HEK293 (cell line): ENCODE results near the gene SLC39A12.

Experiments
- CTCF ChIA-PET: fragments of 350-600 bp; formaldehyde crosslinking; extraction: SDS; loops from one replicate; lab custom pipeline; 2021; ENCODE audit warnings: antibody characterized with exemption; lab: Yijun Ruan, JAX
- POLR2A ChIA-PET: fragments of 300-600 bp; formaldehyde crosslinking; extraction: SDS; loops from one replicate; lab custom pipeline; 2020; ENCODE audit warnings: antibody characterized with exemption, inconsistent platforms; lab: Yijun Ruan, JAX
- H3K27ac ChIP-seq: fragments of 200-500 bp; sonication (Bioruptor generic); 2 replicates; pipeline ENCODE4 v1.5.1; 2014; ENCODE audit warnings: low read depth, low read length, control low read depth, inconsistent platforms; ENCODE audit errors: extremely low read depth
- H3K36me3 ChIP-seq, 2 experiments: fragments of 200-500 bp in 1 of 2; sonication (Bioruptor generic) in 1 of 2; 1 replicate in 1 of 2; 2 replicates in 1 of 2; pipeline ENCODE4 v1.5.1; 2014 to 2017; ENCODE audit warnings: inconsistent platforms in 2 of 2, low read length in 2 of 2; ENCODE audit not compliant: control insufficient read depth in 2 of 2, insufficient read depth in 1 of 2
- H3K4me1 ChIP-seq: fragments of 200-500 bp; sonication (Bioruptor generic); 2 replicates; pipeline ENCODE4 v1.5.1; 2014; ENCODE audit warnings: mild to moderate bottlenecking, low read length, inconsistent platforms; ENCODE audit not compliant: control insufficient read depth, insufficient read depth
- H3K4me3 ChIP-seq: 2 replicates; pipeline ENCODE4 v1.5.1; 2011; ENCODE audit warnings: low read depth, mild to moderate bottlenecking, control low read depth, low read length, moderate library complexity
- H3K9me3 ChIP-seq: fragments of 200-500 bp; sonication (Bioruptor generic); 2 replicates; pipeline ENCODE4 v1.5.1; 2014; ENCODE audit warnings: low read depth, low read length, inconsistent platforms; ENCODE audit not compliant: control insufficient read depth, insufficient read depth
- KLF10 ChIP-seq: fragments of 450-650 bp; IDR thresholded peaks from 2 replicates; pipeline ENCODE4 v1.5.1; 2018; ENCODE audit warnings: missing biosample characterization, mild to moderate bottlenecking, missing genetic modification characterization
- KLF16 ChIP-seq: fragments of 450-650 bp; formaldehyde crosslinking; IDR thresholded peaks from 2 replicates; pipeline ENCODE4 v1.5.1; 2017; ENCODE audit warnings: missing biosample characterization, missing genetic modification characterization
- MZF1 ChIP-seq: fragments of 450-650 bp; formaldehyde crosslinking; IDR thresholded peaks from 2 replicates; pipeline ENCODE4 v1.5.1; 2017; ENCODE audit warnings: missing biosample characterization, missing genetic modification characterization, borderline replicate concordance
- ZIC2 ChIP-seq: fragments of 450-650 bp; formaldehyde crosslinking; IDR thresholded peaks from 2 replicates; pipeline ENCODE4 v1.5.1; 2016; ENCODE audit warnings: missing biosample characterization, missing genetic modification characterization
- ZNF132 ChIP-seq: fragments of 450-650 bp; formaldehyde crosslinking; IDR thresholded peaks from 2 replicates; pipeline ENCODE4 v1.5.1; 2017; ENCODE audit warnings: missing biosample characterization, missing genetic modification characterization, borderline replicate concordance
- ZNF23 ChIP-seq: fragments of 450-650 bp; formaldehyde crosslinking; IDR thresholded peaks from 2 replicates; pipeline ENCODE4 v1.5.1; 2016; ENCODE audit warnings: missing biosample characterization, missing genetic modification characterization, borderline replicate concordance
- ZNF239 ChIP-seq: fragments of 450-650 bp; formaldehyde crosslinking; IDR thresholded peaks from 2 replicates; pipeline ENCODE4 v1.5.1; 2016; ENCODE audit warnings: missing biosample characterization, missing genetic modification characterization
- ZNF274 ChIP-seq, 2 experiments: fragments of 200-500 bp in 1 of 2; fragments of 450-650 bp in 1 of 2; sonication (Bioruptor generic) in 1 of 2; formaldehyde crosslinking in 1 of 2; IDR thresholded peaks; 2 replicates each; pipeline versions ENCODE4 v1.5.1 to v1.6.1; 2014 to 2016; ENCODE audit warnings: borderline replicate concordance in 1 of 2, inconsistent platforms in 1 of 2, low read length in 1 of 2, missing biosample characterization in 1 of 2, missing genetic modification characterization in 1 of 2
- ZNF350 ChIP-seq: fragments of 450-650 bp; formaldehyde crosslinking; IDR thresholded peaks from 2 replicates; pipeline ENCODE4 v1.5.0; 2017; ENCODE audit warnings: missing biosample characterization, mild to moderate bottlenecking, missing genetic modification characterization
- ZNF398 ChIP-seq: fragments of 450-650 bp; formaldehyde crosslinking; IDR thresholded peaks from 2 replicates; pipeline ENCODE4 v1.5.1; 2017; ENCODE audit warnings: missing biosample characterization, missing genetic modification characterization
- ZNF558 ChIP-seq: fragments of 450-650 bp; formaldehyde crosslinking; IDR thresholded peaks from 2 replicates; pipeline ENCODE4 v1.5.1; 2016; ENCODE audit warnings: missing biosample characterization, missing genetic modification characterization
- ZNF585B ChIP-seq: fragments of 450-650 bp; formaldehyde crosslinking; IDR thresholded peaks from 2 replicates; pipeline ENCODE4 v1.5.1; 2016; ENCODE audit warnings: missing biosample characterization, missing genetic modification characterization
- ZNF660 ChIP-seq: fragments of 450-650 bp; IDR thresholded peaks from 2 replicates; pipeline ENCODE4 v1.5.1; 2018; ENCODE audit warnings: missing biosample characterization, mild to moderate bottlenecking, missing genetic modification characterization
- ZNF792 ChIP-seq: fragments of 450-650 bp; formaldehyde crosslinking; IDR thresholded peaks from 2 replicates; pipeline ENCODE4 v1.5.1; 2016; ENCODE audit warnings: missing biosample characterization, missing genetic modification characterization
- ZXDB ChIP-seq: fragments of 450-650 bp; formaldehyde crosslinking; IDR thresholded peaks from 2 replicates; pipeline ENCODE4 v1.5.1; 2016; ENCODE audit warnings: missing biosample characterization, missing genetic modification characterization
- TF ChIP-seq, protein P1 (sequence below): fragments of 450-650 bp; formaldehyde crosslinking; IDR thresholded peaks from 2 replicates; pipeline ENCODE4 v1.5.1; 2016; ENCODE audit warnings: missing biosample characterization, missing genetic modification characterization
- TF ChIP-seq, protein P2 (sequence below): fragments of 450-650 bp; formaldehyde crosslinking; IDR thresholded peaks from 2 replicates; pipeline ENCODE4 v1.5.1; 2016; ENCODE audit warnings: missing biosample characterization, missing genetic modification characterization, low read depth
- TF ChIP-seq, protein P3 (sequence below): fragments of 450-650 bp; formaldehyde crosslinking; IDR thresholded peaks from 2 replicates; pipeline ENCODE4 v1.5.1; 2016; ENCODE audit warnings: missing biosample characterization, missing genetic modification characterization
- TF ChIP-seq, protein P4 (sequence below): fragments of 450-650 bp; formaldehyde crosslinking; IDR thresholded peaks from 2 replicates; pipeline ENCODE4 v1.5.1; 2016; ENCODE audit warnings: missing biosample characterization, missing genetic modification characterization

SLC39A12 gene

GRCh38 chr10:17915181-17915580, 36.5 kb upstream of the SLC39A12 start:
- Histone ChIP-seq H3K36me3 (no peaks in the 10 kb centered on the region), H3K9me3 (no peaks in the 10 kb centered on the region), H3K27ac (no peak overlapping the region), H3K4me3 (no peak overlapping the region), H3K4me1 (no peaks in the 10 kb centered on the region)
- ChIA-PET POLR2A (no interaction called here), CTCF (no interaction called here)
- TF ChIP-seq ZNF660 (tag by site-specific recombination) = no peak
- no peak for TF ChIP-seq ZNF274 (IDR thresholded peaks at IDR 0.05; ENCODE audit: low read length)
- TF ChIP-seq ZNF274 (tag by site-specific recombination; IDR thresholded peaks at IDR 0.05; ENCODE audit: borderline replicate concordance) = no peak
- no peak for TF ChIP-seq KLF10 (tag by site-specific recombination)
- no peak for TF ChIP-seq ZNF558 (tag by site-specific recombination)
- no peak for TF ChIP-seq ZNF23 (tag by site-specific recombination)
- TF ChIP-seq, protein P1, sequence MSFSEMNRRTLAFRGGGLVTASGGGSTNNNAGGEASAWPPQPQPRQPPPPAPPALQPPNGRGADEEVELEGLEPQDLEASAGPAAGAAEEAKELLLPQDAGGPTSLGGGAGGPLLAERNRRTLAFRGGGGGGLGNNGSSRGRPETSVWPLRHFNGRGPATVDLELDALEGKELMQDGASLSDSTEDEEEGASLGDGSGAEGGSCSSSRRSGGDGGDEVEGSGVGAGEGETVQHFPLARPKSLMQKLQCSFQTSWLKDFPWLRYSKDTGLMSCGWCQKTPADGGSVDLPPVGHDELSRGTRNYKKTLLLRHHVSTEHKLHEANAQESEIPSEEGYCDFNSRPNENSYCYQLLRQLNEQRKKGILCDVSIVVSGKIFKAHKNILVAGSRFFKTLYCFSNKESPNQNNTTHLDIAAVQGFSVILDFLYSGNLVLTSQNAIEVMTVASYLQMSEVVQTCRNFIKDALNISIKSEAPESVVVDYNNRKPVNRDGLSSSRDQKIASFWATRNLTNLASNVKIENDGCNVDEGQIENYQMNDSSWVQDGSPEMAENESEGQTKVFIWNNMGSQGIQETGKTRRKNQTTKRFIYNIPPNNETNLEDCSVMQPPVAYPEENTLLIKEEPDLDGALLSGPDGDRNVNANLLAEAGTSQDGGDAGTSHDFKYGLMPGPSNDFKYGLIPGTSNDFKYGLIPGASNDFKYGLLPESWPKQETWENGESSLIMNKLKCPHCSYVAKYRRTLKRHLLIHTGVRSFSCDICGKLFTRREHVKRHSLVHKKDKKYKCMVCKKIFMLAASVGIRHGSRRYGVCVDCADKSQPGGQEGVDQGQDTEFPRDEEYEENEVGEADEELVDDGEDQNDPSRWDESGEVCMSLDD = no peak
- TF ChIP-seq, protein P2, sequence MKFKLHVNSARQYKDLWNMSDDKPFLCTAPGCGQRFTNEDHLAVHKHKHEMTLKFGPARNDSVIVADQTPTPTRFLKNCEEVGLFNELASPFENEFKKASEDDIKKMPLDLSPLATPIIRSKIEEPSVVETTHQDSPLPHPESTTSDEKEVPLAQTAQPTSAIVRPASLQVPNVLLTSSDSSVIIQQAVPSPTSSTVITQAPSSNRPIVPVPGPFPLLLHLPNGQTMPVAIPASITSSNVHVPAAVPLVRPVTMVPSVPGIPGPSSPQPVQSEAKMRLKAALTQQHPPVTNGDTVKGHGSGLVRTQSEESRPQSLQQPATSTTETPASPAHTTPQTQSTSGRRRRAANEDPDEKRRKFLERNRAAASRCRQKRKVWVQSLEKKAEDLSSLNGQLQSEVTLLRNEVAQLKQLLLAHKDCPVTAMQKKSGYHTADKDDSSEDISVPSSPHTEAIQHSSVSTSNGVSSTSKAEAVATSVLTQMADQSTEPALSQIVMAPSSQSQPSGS (tag by site-specific recombination) = no peak
- no peak for TF ChIP-seq ZNF350
- TF ChIP-seq, protein P3, sequence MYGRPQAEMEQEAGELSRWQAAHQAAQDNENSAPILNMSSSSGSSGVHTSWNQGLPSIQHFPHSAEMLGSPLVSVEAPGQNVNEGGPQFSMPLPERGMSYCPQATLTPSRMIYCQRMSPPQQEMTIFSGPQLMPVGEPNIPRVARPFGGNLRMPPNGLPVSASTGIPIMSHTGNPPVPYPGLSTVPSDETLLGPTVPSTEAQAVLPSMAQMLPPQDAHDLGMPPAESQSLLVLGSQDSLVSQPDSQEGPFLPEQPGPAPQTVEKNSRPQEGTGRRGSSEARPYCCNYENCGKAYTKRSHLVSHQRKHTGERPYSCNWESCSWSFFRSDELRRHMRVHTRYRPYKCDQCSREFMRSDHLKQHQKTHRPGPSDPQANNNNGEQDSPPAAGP = no peak
- TF ChIP-seq ZIC2 (tag by site-specific recombination) = no peak
- no peak for TF ChIP-seq MZF1 (tag by site-specific recombination)
- TF ChIP-seq KLF16 (tag by site-specific recombination) = no peak

DNA sequence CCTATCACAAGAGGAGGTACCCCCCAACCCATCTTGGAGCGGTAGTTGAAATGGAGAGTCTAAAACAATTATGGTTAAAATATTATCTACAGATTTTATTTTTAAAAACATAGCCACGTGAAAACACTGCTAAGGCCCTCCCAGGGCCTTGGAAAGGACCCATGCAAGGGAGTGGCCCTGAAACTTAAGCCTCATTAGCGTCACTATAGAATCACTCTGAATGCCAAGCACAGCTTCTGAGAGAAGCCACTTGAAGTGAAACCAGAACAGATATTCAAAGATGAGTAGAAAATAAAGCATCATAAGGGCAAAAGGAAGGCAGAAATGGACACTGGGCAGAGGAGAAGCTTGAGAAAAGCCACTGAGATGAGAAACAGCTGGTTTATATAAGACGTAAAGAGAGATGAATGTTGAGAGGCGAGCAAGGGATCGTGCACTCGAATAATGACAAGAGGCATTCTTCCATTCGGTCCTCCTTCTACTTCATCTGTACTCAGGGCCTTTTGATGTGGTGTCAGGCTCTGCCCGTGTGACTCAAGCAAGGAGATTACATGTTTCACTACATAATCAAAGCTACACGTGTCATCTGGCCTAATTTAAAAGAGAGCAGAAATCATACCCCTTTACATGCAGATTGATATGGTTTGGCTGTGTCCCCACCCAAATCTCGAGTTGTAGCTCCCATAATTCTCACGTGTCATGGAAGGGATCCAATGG, 33.4 kb upstream of the SLC39A12 start:
- no peaks in the 10 kb centered on the region for H3K36me3 ChIP-seq
- H3K4me1 ChIP-seq = no peaks in the 10 kb centered on the region
- ChIA-PET POLR2A (no interaction called here), CTCF (no interaction called here)
- no peak overlapping the region for H3K4me3 ChIP-seq
- no peak for TF ChIP-seq ZNF398
- no peak for TF ChIP-seq ZNF239 (tag by site-specific recombination)
- no peak for TF ChIP-seq ZNF132 (tag by site-specific recombination)
- TF ChIP-seq ZNF585B (tag by site-specific recombination) = no peak
- no peak for TF ChIP-seq ZXDB (tag by site-specific recombination)
- TF ChIP-seq ZNF792 = no peak
- TF ChIP-seq, protein P2 (tag by site-specific recombination) = no peak
- TF ChIP-seq, protein P4, sequence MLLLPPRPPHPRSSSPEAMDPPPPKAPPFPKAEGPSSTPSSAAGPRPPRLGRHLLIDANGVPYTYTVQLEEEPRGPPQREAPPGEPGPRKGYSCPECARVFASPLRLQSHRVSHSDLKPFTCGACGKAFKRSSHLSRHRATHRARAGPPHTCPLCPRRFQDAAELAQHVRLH = no peak
- H3K27ac ChIP-seq = no peak overlapping the region
- H3K9me3 ChIP-seq = no peaks in the 10 kb centered on the region
